H4 (cell line): ENCODE measurements around the gene CACNA2D1. TPM values are rescaled to one million over a fixed set of nuclear protein-coding genes. Genes with fewer than 3 reads are reported as not detected.
"Not testable (repeated sequence)": the region's sequence is repeated elsewhere in the genome, so short reads cannot be mapped to it uniquely, and the experiment has no call there.

Source experiments
- DNase-seq: peaks from one replicate; pipeline ENCODE4 v3.0.0-alpha.2; 2015; ENCODE audit warnings: low spot score
- total RNA-seq: library from RNA; depleted of rRNA; stranded (reverse); fragments of >200 nt; shearing (Covaris generic); gene quantifications from 2 replicates; pipeline ENCODE4 v1.2.3, GENCODE V29; 2014

CACNA2D1 gene
- total RNA-seq, 1 experiment from 2014 or later: 28.0 TPM

- DNase-seq: no peak
These were observed 50.3 kb downstream of the CACNA2D1 start for GRCh38 chr7:82393076-82393839.

DNA sequence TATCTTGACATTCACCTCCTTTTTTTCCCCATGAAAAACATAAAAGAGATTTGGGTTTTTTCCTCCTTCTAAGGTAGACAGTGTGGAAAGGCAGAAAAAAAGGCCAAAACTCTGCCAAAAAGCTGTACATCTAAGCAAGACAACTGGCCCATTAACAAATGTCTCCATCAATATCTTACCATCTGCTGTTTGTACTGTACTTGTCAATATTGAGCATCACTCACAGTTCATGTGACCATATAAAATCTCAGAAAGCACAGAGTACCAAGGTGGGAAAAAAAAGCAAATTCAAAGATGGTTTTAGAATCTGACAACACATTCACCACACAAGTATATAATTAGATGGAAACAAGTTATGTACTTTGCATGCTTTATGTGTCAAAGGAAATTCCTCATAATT is 52.6 kb downstream of the CACNA2D1 start:
- DNase-seq: no peak

GRCh38 chr7:82389876-82390275 is 53.7 kb downstream of the CACNA2D1 start:
- DNase-seq: no peak

- DNase-seq: no peak
These were observed 55.4 kb downstream of the CACNA2D1 start for GRCh38 chr7:82388138-82388537.

- DNase-seq: not testable (repeated sequence)
These were observed 57.0 kb downstream of the CACNA2D1 start for GRCh38 chr7:82386571-82386970.

DNA sequence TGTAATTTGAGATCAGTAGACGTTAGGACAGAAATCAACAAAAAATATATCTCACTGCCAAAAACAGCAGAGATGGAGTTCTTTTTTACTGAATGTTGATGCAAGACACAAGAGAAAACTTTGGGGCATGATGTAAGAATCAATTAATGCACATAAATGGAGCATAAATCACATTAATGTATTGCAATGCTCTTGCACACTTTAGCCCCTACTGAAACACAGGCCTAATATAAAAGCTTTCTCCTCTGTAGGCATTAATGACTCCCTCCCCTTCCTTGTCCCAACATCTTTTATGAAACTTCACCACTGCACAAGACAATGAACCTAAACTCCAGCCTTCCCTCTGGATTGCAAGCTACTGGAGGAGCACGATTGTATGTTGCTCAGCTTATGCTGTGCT is 58.8 kb downstream of the CACNA2D1 start:
- no peak for DNase-seq

GRCh38 chr7:82384051-82384464 is 59.5 kb downstream of the CACNA2D1 start:
- DNase-seq: no peak

GRCh38 chr7:82382276-82382675 is 61.3 kb downstream of the CACNA2D1 start:
- no peak for DNase-seq

DNA sequence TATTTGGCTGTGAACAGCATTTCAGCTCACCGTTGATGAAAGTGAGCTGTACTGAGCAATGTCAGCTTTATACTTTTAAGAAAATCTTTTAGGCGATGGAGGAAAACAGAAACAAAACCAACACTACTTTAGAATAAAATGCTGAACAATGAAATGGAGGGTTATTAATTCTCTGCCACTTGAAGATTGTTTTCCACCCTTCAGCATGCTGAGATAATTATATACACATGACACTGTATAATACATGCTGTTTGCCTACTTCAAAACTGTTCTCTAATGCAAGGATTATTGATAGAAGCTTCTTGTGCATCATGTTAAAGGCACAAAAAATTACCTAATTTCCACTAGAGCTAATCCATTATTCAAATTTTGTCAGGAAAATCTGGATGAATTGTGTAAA is 66.8 kb downstream of the CACNA2D1 start:
- no peak for DNase-seq

- DNase-seq: no peak
These were observed 67.9 kb downstream of the CACNA2D1 start for GRCh38 chr7:82375713-82376112.

DNA sequence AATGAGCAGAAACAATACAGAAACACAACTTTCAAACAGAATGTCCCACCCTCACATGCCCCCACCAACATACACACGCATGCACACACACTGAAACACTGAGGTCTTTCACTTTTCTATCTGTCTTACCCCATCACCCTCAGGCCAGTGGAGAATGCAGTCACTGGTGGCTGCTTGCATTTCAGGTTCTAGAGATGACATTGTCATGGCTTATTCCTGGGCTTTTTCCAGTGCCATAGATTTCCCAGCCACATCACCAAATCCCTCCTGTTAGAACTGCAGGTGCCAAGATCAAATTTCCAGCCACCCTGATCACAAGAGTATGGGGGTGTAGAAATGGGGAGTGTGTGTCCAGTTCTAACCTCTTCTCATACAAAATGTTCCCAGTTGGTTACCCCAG is 68.4 kb downstream of the CACNA2D1 start:
- no peak for DNase-seq

DNA sequence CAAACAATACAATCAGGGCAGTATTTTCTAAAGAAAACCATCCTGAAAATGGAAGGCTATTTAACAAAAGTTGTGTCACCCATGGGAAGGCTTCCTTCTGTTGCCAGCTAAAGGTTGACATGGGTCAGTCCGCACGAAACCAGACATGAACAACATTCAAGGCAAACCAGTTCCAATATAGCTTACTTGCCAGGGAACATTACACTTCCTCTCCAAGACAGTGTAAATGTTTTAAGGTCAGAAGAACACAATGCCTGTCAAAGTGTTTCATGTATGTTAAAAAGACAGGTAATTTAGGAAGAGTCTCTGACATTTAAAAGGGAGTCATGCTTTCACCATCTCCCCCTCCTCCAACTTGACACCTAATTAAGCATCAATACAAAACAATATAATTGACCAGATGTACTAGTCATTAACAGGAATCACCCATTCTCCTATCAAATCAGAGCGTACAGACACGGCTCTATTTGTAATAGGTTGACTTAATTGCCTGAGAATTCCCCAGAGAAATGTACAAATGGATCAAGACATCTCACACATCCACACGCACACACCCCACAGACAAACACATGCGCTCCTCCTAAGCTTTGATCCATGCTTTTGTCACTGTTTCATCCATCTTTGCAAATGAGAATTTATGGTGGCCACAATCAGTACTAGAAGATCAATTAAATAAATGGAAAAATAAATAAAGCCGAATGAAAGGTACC is 69.5 kb downstream of the CACNA2D1 start:
- no peak for DNase-seq

DNA sequence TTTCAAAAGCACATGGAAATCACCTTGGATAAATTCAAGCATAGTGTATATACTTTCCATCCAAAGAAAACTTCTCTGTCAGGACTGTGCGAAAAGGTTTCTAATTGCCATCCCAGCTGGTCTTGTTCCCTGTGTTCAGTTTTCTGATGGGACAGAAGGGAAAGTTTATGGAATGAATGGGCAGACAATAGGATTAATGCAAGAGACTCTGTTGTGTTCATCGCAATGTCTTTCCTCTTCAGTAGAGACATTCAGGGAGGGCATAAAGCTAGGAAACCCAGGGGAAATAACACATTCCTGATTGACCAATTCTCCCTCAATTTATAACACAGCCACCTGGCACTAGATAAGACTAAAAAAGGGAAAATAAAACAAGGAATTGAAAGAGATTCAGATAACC is 78.9 kb downstream of the CACNA2D1 start:
- no peak for DNase-seq

DNA sequence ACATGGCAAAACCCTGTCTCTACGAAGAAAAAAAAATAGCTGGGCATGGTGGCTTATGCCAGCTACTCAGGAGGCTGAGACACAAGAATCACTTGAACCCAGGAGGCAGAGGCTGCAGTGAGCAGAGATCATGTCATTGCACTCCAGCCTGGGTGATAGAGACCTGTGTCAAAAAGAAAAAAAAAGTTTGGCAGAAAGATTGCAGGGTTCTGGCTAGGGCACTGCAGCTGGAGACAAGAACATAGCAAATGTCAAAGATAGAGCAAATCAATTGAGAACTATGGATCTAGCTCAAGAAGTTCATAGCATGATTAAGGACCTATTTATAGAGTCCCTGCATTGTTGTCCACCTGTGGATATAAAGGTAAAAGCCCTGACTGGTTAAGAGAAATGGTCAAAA is 79.5 kb downstream of the CACNA2D1 start:
- DNase-seq: no peak

DNA sequence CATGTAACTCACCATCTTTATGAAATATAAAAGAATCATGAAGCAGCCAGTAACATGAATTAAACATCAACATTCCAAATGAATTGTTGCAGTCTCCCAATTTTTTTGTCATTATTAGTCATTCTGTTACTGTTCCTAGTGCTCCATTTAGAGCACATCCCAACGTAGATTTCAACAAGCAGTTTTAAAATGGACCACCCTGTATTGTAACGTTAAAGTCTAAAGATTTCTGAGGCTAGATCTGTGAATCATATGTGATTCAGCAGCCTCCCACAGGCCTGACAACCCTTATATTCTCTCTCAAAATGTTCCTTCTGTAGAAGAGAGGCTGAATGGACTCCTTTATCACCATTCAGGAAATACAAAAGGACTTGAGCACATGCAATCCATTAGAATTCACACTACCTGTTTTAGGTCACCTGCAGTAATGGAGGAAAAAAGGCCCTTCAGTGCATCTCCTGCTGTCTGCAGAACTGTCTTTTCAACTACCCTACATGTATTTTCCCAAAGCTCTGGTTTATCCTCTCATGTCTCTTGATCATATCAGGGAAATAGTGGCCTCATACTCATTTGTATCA is 81.4 kb downstream of the CACNA2D1 start:
- no peak for DNase-seq

GRCh38 chr7:82360591-82361368 is 82.8 kb downstream of the CACNA2D1 start:
- no peak for DNase-seq

GRCh38 chr7:82359426-82359825 is 84.2 kb downstream of the CACNA2D1 start:
- no peak for DNase-seq

DNA sequence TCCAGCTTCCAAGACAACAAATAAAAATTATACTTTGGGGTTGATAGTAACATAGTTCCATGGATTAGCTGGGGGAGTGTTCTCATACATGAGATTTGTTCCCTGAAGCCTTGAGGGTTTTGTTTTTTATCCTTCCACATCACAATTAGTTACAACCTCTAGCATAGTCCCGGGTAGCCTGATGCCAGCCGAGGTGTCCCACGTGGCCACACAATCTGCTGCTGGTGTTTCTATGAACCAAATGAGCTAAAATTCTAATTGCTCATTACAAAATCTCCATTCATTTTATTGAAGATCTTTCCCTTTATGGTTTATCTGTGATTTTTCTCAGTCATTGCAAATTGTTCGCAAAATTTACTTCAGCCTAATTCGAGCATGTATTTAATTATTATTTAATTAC is 84.7 kb downstream of the CACNA2D1 start:
- no peak for DNase-seq

DNA sequence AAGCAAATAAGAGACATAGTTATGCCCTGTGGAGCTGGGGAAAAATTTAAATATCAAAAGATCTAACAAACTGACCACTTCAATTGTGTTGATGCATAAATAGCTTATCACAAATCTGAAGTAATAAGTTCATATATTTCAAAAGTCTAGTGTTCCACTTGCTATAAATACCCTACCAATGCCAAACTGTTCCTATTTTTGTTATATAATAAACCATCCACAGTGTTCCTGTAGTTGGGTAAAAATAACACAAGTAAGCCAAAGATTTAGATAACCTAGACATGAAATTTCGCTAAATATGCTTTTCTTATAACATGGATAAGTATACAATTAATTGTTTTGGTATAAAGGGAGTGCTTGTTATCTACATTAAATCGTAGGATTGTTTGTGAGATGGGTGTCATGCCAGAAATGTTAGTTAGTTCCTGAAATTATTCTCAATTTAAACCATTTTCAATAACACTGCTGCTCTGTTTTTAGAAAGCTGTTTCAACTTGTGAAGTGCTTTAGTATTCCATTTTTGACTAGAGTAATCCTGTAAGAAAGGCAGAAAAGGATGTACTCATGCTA is 85.5 kb downstream of the CACNA2D1 start:
- no peak for DNase-seq

DNA sequence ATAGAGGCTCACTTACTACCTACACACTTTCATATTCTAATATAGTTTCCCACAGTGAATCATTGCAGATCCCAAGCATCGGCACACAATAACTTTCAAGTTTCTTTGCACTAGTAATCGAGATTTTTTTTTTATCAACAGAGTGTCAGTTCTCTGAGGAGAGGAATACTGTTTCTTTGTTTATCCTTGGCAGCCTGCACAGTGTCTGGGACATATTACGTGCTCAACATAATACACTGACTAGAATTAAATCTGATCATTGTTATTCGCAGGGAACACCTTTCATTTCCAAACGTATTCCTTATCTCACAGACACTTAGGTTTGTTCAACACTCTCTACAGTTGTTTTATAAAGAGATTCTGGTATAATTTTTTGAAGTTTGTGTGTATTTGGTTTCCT is 95.3 kb downstream of the CACNA2D1 start:
- no peak for DNase-seq

GRCh38 chr7:82347808-82348207 is 95.8 kb downstream of the CACNA2D1 start:
- no peak for DNase-seq

GRCh38 chr7:82345886-82346285 is 97.7 kb downstream of the CACNA2D1 start:
- no peak for DNase-seq
